Choroid plexus epithelial cell (primary cell): ENCODE results near the gene HNRNPH3.

Experiments
- DNase-seq: peaks from one replicate; pipeline ENCODE4 v3.0.0-alpha.2; 2010; ENCODE audit warnings: low read depth
- H3K4me3 ChIP-seq: 2 replicates; pipeline ENCODE4 v1.5.1; 2011; ENCODE audit warnings: low read depth, mild to moderate bottlenecking, control low read depth, low read length, moderate library complexity
- TF ChIP-seq, protein P1 (sequence below): conservative IDR thresholded peaks from 2 replicates; pipeline ENCODE4 v1.5.1; 2011; ENCODE audit warnings: low read depth, mild to moderate bottlenecking, control low read depth, inconsistent platforms, low read length, moderate library complexity

HNRNPH3 gene

GRCh38 chr10:68362590-68362989, 30.7 kb downstream of the HNRNPH3 start:
- TF ChIP-seq, protein P1, sequence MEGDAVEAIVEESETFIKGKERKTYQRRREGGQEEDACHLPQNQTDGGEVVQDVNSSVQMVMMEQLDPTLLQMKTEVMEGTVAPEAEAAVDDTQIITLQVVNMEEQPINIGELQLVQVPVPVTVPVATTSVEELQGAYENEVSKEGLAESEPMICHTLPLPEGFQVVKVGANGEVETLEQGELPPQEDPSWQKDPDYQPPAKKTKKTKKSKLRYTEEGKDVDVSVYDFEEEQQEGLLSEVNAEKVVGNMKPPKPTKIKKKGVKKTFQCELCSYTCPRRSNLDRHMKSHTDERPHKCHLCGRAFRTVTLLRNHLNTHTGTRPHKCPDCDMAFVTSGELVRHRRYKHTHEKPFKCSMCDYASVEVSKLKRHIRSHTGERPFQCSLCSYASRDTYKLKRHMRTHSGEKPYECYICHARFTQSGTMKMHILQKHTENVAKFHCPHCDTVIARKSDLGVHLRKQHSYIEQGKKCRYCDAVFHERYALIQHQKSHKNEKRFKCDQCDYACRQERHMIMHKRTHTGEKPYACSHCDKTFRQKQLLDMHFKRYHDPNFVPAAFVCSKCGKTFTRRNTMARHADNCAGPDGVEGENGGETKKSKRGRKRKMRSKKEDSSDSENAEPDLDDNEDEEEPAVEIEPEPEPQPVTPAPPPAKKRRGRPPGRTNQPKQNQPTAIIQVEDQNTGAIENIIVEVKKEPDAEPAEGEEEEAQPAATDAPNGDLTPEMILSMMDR = no peak
- no peak overlapping the region for H3K4me3 ChIP-seq
- no peak for DNase-seq

GRCh38 chr10:68364101-68364886, 32.4 kb downstream of the HNRNPH3 start:
- TF ChIP-seq, protein P1 = no peak
- H3K4me3 ChIP-seq = no peak overlapping the region
- no peak for DNase-seq

- H3K4me3 ChIP-seq = no peak overlapping the region
- TF ChIP-seq, protein P1 = no peak
- DNase-seq = no peak
Measured at GRCh38 chr10:68365611-68366010, 33.7 kb downstream of the HNRNPH3 start.

- TF ChIP-seq, protein P1 = no peak
- H3K4me3 ChIP-seq = no peak overlapping the region
- DNase-seq = no peak
Measured at GRCh38 chr10:68366600-68366999, 34.7 kb downstream of the HNRNPH3 start.

- TF ChIP-seq, protein P1 = no peak
- DNase-seq = peak; percentile 24
Measured at GRCh38 chr10:68367121-68367520, 35.3 kb downstream of the HNRNPH3 start.

GRCh38 chr10:68371604-68372003, 39.7 kb downstream of the HNRNPH3 start:
- no peak overlapping the region for H3K4me3 ChIP-seq
- no peak for DNase-seq
- TF ChIP-seq, protein P1 = no peak

More at GRCh38 chr10:68367121-68367520, 35.3 kb downstream of the HNRNPH3 start:
- H3K4me3 ChIP-seq = no peak overlapping the region

DNA sequence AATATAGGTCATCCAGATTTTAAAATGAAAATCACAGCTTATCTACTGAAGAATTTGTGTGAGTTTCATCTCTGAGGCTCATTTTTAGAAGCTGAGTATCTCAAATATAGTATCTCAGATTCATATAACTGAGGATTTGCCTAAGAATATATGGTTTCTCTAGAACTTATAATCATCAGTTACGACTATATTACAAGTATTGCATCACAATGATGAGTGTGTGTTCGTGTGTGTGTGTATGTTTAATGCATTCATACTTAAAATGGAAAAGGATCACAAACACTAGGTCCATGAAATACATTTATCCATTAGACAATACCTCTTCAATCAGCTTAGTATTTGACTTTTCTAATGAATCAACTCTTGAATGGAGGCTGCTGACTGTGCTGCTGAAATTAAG, 53.9 kb downstream of the HNRNPH3 start:
- TF ChIP-seq, protein P1 = no peak
- H3K4me3 ChIP-seq = no peak overlapping the region
- no peak for DNase-seq
